Stimulated activated CD4-positive, alpha-beta T cell treated with anti-CD3 and anti-CD28 coated beads, TNF-alpha, amount 100 ng/mL, for 24 hours (primary cell): ENCODE results near the gene TBC1D3L.
"Not testable (repeated sequence)": the region's sequence is repeated elsewhere in the genome, so short reads cannot be mapped to it uniquely, and the experiment has no call there.

ENCODE experiments used
- DNase-seq, 3 experiments: peaks; one replicate each; pipeline ENCODE4 v3.0.0-alpha.2; 2020; ENCODE audit warnings: low read depth in 3 of 3

TBC1D3L gene

GRCh38 chr17:37988960-37989359 is at the start of gene TBC1D3L:
Gene TBC1D3L, minus strand, starts transcription at chr17:37989060. Its CDS starts 1,540 bp downstream, at chr17:37987520.
- not testable (repeated sequence) for DNase-seq

- not testable (repeated sequence) for DNase-seq
Observed at GRCh38 chr17:38003676-38004075, 14.8 kb upstream of the TBC1D3L start, which contains the start of gene TBC1D3D. Gene TBC1D3D, plus strand, starts transcription at chr17:38003976. Its CDS starts 1,585 bp downstream, at chr17:38005561.
